ENCODE results near the gene YLPM1.

The YLPM1 gene

GRCh38 chr14:74840603-74841030 is 77.5 kb downstream of the YLPM1 start:
- DNase-seq (ENCODE audit: low read depth, low spot score) = no peak

- DNase-seq (ENCODE audit: low read depth, low spot score) = no peak
Measured at GRCh38 chr14:74841230-74842207, 78.4 kb downstream of the YLPM1 start.

- DNase-seq (ENCODE audit: low read depth, low spot score) = no peak
Measured at GRCh38 chr14:74843653-74844052, 80.5 kb downstream of the YLPM1 start.

GRCh38 chr14:74846168-74846567 is 83.1 kb downstream of the YLPM1 start:
- no peak for DNase-seq (ENCODE audit: low read depth, low spot score)

GRCh38 chr14:74846968-74847665 is 84.0 kb downstream of the YLPM1 start:
- peak; percentile 40 for DNase-seq (ENCODE audit: low read depth, low spot score)

- DNase-seq (ENCODE audit: low read depth, low spot score) = no peak
Measured at GRCh38 chr14:74848768-74849167, 85.7 kb downstream of the YLPM1 start.

GRCh38 chr14:74852922-74853530 is 89.9 kb downstream of the YLPM1 start:
- DNase-seq (ENCODE audit: low read depth, low spot score) = peak; percentile 56

GRCh38 chr14:74853581-74853980 is 90.5 kb downstream of the YLPM1 start:
- DNase-seq (ENCODE audit: low read depth, low spot score) = no peak

- DNase-seq (ENCODE audit: low read depth, low spot score) = no peak
Measured at GRCh38 chr14:74855021-74855420, 91.9 kb downstream of the YLPM1 start.

- DNase-seq (ENCODE audit: low read depth, low spot score) = no peak
Measured at GRCh38 chr14:74855945-74856344, 92.8 kb downstream of the YLPM1 start.

- no peak for DNase-seq (ENCODE audit: low read depth, low spot score)
Measured at GRCh38 chr14:74856366-74856765, 93.2 kb downstream of the YLPM1 start.

GRCh38 chr14:74858022-74858421 is 94.9 kb downstream of the YLPM1 start:
- peak; percentile 25 for DNase-seq (ENCODE audit: low read depth, low spot score)

GRCh38 chr14:74859757-74860552 is 96.8 kb downstream of the YLPM1 start:
- no peak for DNase-seq (ENCODE audit: low read depth, low spot score)

- peak; percentile 91 for DNase-seq (ENCODE audit: low read depth, low spot score)
Measured at GRCh38 chr14:74860899-74861733, 98.0 kb downstream of the YLPM1 start.

GRCh38 chr14:74861734-74862090 is 98.6 kb downstream of the YLPM1 start:
- DNase-seq (ENCODE audit: low read depth, low spot score) = no peak

- no peak for DNase-seq (ENCODE audit: low read depth, low spot score)
Measured at GRCh38 chr14:74863274-74863673, 100.2 kb downstream of the YLPM1 start.

- no peak for DNase-seq (ENCODE audit: low read depth, low spot score)
Measured at GRCh38 chr14:74864198-74864597, 101.1 kb downstream of the YLPM1 start.

- no peak for DNase-seq (ENCODE audit: low read depth, low spot score)
Measured at GRCh38 chr14:74865156-74865555, 102.0 kb downstream of the YLPM1 start.

GRCh38 chr14:74866708-74867389 is 103.7 kb downstream of the YLPM1 start:
- DNase-seq (ENCODE audit: low read depth, low spot score) = no peak

GRCh38 chr14:74867673-74868072 is 104.6 kb downstream of the YLPM1 start:
- DNase-seq (ENCODE audit: low read depth, low spot score) = peak; percentile 41

Measured in astrocyte of the hippocampus (primary cell).